ENCODE measurements around the gene KLF6.

The KLF6 gene

GRCh38 chr10:3822541-3823330, 37.7 kb upstream of the KLF6 start:
- no peak overlapping the region for H3K4me3 ChIP-seq
- no peak overlapping the region for H3K27ac ChIP-seq
- no peak for TF ChIP-seq CTCF (IDR thresholded peaks at IDR 0.05)
- DNase-seq (ENCODE audit: low spot score): no peak

GRCh38 chr10:3820255-3820654, 35.2 kb upstream of the KLF6 start:
- no peak for DNase-seq (ENCODE audit: low spot score)
- Histone ChIP-seq H3K27ac (no peak overlapping the region), H3K4me3 (no peak overlapping the region)
- TF ChIP-seq CTCF (IDR thresholded peaks at IDR 0.05): no peak

GRCh38 chr10:3816995-3817394, 32.0 kb upstream of the KLF6 start:
- no peak for TF ChIP-seq CTCF (IDR thresholded peaks at IDR 0.05)
- H3K4me3 ChIP-seq: no peak overlapping the region
- no peak overlapping the region for H3K27ac ChIP-seq
- DNase-seq (ENCODE audit: low spot score): no peak

GRCh38 chr10:3814838-3815220, 29.8 kb upstream of the KLF6 start:
- Histone ChIP-seq H3K27ac (no peak overlapping the region), H3K4me3 (no peak overlapping the region)
- TF ChIP-seq CTCF (IDR thresholded peaks at IDR 0.05): no peak
- no peak for DNase-seq (ENCODE audit: low spot score)

GRCh38 chr10:3813986-3814837, 29.2 kb upstream of the KLF6 start:
- no peak for DNase-seq (ENCODE audit: low spot score)
- Histone ChIP-seq H3K27ac (no peak overlapping the region), H3K4me3 (no peak overlapping the region)
- no peak for TF ChIP-seq CTCF (IDR thresholded peaks at IDR 0.05)

- Histone ChIP-seq H3K4me3 (no peak overlapping the region), H3K27ac (no peak overlapping the region)
- TF ChIP-seq CTCF (IDR thresholded peaks at IDR 0.05): no peak
- no peak for DNase-seq (ENCODE audit: low spot score)
These were observed 28.3 kb upstream of the KLF6 start for GRCh38 chr10:3813267-3813666.
